ENCODE data around the gene MRPL50. TPM values are rescaled to one million over a fixed set of nuclear protein-coding genes. Genes with fewer than 3 reads are reported as not detected.

The MRPL50 gene
- total RNA-seq, 1 experiment from 2014 or later: 19.6 TPM

DNA sequence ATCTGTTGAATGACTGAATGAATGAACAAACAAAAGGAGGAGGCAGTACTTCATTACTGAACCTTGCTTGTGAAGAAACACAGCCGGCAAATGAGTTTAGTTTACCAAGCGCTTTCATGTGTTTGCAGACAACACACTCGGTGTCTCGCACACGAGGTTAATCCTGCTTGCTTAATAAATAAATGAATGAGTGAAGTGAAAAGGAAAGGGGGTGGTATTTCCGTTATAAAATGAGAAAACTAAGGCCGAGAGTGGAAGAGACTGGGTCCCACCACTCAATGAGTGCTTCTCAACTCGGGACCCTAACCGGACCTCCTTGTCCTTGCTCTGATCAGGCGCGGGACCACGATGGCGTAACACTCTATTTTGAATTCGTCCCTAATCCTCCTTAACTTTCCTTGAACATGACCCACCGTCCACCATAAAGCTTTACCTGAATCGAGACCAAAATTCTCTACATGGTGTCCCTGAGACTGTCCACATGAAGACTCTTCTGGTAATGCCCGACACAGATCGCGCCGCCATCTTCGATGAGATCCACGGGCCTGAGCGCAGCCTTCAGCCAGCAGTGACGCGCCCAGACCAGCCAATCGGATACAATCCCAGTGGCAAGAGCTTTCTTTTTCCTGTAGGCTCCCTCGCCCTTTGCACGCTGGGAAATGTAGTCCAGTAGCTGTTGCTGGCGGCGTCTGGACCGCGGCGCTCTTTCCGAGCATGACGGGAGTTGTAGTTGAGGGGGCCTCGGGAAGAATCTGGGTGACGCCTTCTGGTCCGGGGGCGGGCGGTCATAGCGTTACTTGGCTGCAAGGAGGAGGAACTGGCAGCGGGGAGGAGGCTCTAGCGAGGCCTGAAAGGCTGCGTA lies at the start of gene MRPL50, which contains the start of gene ZNF189 (continued):
- TF ChIP-seq, protein P1, sequence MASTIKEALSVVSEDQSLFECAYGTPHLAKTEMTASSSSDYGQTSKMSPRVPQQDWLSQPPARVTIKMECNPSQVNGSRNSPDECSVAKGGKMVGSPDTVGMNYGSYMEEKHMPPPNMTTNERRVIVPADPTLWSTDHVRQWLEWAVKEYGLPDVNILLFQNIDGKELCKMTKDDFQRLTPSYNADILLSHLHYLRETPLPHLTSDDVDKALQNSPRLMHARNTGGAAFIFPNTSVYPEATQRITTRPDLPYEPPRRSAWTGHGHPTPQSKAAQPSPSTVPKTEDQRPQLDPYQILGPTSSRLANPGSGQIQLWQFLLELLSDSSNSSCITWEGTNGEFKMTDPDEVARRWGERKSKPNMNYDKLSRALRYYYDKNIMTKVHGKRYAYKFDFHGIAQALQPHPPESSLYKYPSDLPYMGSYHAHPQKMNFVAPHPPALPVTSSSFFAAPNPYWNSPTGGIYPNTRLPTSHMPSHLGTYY (CRISPR knock-in tag; IDR thresholded peaks at IDR 0.05): no peak
- TF ChIP-seq ZNF219 (CRISPR knock-in tag; IDR thresholded peaks at IDR 0.05; ENCODE audit: borderline replicate concordance) (no peak), SOX15 (CRISPR knock-in tag; IDR thresholded peaks at IDR 0.05) (no peak), ZNF671 (CRISPR knock-in tag; IDR thresholded peaks at IDR 0.05) (no peak), IRF2 (CRISPR knock-in tag; IDR thresholded peaks at IDR 0.05; ENCODE audit: borderline replicate concordance, low read depth) (no peak), FOXP1 (CRISPR knock-in tag; IDR thresholded peaks at IDR 0.05; ENCODE audit: borderline replicate concordance) (peak; percentile 32; the same call in 1 of the 2 replicates), EMX1 (CRISPR knock-in tag; IDR thresholded peaks at IDR 0.05) (no peak)
- TF ChIP-seq, protein P2, sequence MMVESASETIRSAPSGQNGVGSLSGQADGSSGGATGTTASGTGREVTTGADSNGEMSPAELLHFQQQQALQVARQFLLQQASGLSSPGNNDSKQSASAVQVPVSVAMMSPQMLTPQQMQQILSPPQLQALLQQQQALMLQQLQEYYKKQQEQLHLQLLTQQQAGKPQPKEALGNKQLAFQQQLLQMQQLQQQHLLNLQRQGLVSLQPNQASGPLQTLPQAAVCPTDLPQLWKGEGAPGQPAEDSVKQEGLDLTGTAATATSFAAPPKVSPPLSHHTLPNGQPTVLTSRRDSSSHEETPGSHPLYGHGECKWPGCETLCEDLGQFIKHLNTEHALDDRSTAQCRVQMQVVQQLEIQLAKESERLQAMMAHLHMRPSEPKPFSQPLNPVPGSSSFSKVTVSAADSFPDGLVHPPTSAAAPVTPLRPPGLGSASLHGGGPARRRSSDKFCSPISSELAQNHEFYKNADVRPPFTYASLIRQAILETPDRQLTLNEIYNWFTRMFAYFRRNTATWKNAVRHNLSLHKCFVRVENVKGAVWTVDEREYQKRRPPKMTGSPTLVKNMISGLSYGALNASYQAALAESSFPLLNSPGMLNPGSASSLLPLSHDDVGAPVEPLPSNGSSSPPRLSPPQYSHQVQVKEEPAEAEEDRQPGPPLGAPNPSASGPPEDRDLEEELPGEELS (CRISPR knock-in tag; IDR thresholded peaks at IDR 0.05): no peak
- TF ChIP-seq, protein P3, sequence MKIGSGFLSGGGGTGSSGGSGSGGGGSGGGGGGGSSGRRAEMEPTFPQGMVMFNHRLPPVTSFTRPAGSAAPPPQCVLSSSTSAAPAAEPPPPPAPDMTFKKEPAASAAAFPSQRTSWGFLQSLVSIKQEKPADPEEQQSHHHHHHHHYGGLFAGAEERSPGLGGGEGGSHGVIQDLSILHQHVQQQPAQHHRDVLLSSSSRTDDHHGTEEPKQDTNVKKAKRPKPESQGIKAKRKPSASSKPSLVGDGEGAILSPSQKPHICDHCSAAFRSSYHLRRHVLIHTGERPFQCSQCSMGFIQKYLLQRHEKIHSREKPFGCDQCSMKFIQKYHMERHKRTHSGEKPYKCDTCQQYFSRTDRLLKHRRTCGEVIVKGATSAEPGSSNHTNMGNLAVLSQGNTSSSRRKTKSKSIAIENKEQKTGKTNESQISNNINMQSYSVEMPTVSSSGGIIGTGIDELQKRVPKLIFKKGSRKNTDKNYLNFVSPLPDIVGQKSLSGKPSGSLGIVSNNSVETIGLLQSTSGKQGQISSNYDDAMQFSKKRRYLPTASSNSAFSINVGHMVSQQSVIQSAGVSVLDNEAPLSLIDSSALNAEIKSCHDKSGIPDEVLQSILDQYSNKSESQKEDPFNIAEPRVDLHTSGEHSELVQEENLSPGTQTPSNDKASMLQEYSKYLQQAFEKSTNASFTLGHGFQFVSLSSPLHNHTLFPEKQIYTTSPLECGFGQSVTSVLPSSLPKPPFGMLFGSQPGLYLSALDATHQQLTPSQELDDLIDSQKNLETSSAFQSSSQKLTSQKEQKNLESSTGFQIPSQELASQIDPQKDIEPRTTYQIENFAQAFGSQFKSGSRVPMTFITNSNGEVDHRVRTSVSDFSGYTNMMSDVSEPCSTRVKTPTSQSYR (CRISPR knock-in tag; IDR thresholded peaks at IDR 0.05): no peak
- TF ChIP-seq, protein P4, sequence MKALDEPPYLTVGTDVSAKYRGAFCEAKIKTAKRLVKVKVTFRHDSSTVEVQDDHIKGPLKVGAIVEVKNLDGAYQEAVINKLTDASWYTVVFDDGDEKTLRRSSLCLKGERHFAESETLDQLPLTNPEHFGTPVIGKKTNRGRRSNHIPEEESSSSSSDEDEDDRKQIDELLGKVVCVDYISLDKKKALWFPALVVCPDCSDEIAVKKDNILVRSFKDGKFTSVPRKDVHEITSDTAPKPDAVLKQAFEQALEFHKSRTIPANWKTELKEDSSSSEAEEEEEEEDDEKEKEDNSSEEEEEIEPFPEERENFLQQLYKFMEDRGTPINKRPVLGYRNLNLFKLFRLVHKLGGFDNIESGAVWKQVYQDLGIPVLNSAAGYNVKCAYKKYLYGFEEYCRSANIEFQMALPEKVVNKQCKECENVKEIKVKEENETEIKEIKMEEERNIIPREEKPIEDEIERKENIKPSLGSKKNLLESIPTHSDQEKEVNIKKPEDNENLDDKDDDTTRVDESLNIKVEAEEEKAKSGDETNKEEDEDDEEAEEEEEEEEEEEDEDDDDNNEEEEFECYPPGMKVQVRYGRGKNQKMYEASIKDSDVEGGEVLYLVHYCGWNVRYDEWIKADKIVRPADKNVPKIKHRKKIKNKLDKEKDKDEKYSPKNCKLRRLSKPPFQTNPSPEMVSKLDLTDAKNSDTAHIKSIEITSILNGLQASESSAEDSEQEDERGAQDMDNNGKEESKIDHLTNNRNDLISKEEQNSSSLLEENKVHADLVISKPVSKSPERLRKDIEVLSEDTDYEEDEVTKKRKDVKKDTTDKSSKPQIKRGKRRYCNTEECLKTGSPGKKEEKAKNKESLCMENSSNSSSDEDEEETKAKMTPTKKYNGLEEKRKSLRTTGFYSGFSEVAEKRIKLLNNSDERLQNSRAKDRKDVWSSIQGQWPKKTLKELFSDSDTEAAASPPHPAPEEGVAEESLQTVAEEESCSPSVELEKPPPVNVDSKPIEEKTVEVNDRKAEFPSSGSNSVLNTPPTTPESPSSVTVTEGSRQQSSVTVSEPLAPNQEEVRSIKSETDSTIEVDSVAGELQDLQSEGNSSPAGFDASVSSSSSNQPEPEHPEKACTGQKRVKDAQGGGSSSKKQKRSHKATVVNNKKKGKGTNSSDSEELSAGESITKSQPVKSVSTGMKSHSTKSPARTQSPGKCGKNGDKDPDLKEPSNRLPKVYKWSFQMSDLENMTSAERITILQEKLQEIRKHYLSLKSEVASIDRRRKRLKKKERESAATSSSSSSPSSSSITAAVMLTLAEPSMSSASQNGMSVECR (CRISPR knock-in tag; IDR thresholded peaks at IDR 0.05; ENCODE audit: borderline replicate concordance): 0 out of 2 replicates have a peak, but pooled peaks have one; percentile 28
- TF ChIP-seq, protein P5, sequence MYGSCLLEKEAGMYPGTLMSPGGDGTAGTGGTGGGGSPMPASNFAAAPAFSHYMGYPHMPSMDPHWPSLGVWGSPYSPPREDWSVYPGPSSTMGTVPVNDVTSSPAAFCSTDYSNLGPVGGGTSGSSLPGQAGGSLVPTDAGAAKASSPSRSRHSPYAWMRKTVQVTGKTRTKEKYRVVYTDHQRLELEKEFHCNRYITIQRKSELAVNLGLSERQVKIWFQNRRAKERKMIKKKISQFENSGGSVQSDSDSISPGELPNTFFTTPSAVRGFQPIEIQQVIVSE (CRISPR knock-in tag; IDR thresholded peaks at IDR 0.05; ENCODE audit: borderline replicate concordance): no peak
- TF ChIP-seq, protein P6, sequence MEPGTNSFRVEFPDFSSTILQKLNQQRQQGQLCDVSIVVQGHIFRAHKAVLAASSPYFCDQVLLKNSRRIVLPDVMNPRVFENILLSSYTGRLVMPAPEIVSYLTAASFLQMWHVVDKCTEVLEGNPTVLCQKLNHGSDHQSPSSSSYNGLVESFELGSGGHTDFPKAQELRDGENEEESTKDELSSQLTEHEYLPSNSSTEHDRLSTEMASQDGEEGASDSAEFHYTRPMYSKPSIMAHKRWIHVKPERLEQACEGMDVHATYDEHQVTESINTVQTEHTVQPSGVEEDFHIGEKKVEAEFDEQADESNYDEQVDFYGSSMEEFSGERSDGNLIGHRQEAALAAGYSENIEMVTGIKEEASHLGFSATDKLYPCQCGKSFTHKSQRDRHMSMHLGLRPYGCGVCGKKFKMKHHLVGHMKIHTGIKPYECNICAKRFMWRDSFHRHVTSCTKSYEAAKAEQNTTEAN (CRISPR knock-in tag; IDR thresholded peaks at IDR 0.05): no peak
